SK-N-SH (cell line): ENCODE data around the gene PPP1R37. TPM values are rescaled to one million over a fixed set of nuclear protein-coding genes. Genes with fewer than 3 reads are reported as not detected.

Experiments used
- CTCF ChIA-PET: fragments of 300-600, 350-600 bp; formaldehyde crosslinking; extraction: SDS; loops from one replicate; lab custom pipeline; 2021; lab: Yijun Ruan, JAX
- POLR2A ChIA-PET: fragments of 350-600 bp; sonication (Branson Sonifier 250); formaldehyde crosslinking; extraction: SDS; loops from one replicate; lab custom pipeline; 2020; ENCODE audit warnings: antibody characterized with exemption, inconsistent platforms; lab: Yijun Ruan, JAX
- DNase-seq: peaks from one replicate; pipeline ENCODE4 v3.0.0; 2012
- H2AFZ ChIP-seq: fragments of 200-600 bp; sonication (generic); 2 replicates; pipeline ENCODE4 v1.8.1; 2016; ENCODE audit warnings: antibody characterized with exemption, mild to moderate bottlenecking, low read depth
- H3F3A ChIP-seq: fragments of 200-600 bp; sonication (generic); replicated peaks from 2 replicates; pipeline ENCODE3; 2016; ENCODE audit warnings: antibody characterized with exemption, mild to moderate bottlenecking; ENCODE audit not compliant: insufficient read depth
- H3K27ac ChIP-seq, 2 experiments: fragments of 200-500 bp in 1 of 2; fragments of 200-600 bp in 1 of 2; sonication (Bioruptor generic) in 1 of 2; sonication (generic), shearing (Covaris generic) in 1 of 2; 2 replicates each; pipeline versions ENCODE4 v1.5.1 to v1.6.1; 2014 to 2016; ENCODE audit warnings: low read depth in 2 of 2, inconsistent platforms in 1 of 2, low read length in 1 of 2, mild to moderate bottlenecking in 1 of 2, mixed read lengths in 1 of 2
- H3K27me3 ChIP-seq: fragments of 200-600 bp; sonication (generic), shearing (Covaris generic); 2 replicates; pipeline ENCODE4 v1.6.1; 2016; ENCODE audit warnings: mixed run types; ENCODE audit not compliant: insufficient read depth
- H3K36me3 ChIP-seq, 2 experiments: fragments of 200-500 bp in 1 of 2; fragments of 200-600 bp in 1 of 2; sonication (Bioruptor generic) in 1 of 2; sonication (generic) in 1 of 2; replicated peaks in 1 of 2; 2 replicates each; pipeline versions ENCODE3 to v1.5.1; 2014 to 2016; ENCODE audit warnings: low read length in 1 of 2, mild to moderate bottlenecking in 1 of 2; ENCODE audit not compliant: insufficient read depth in 2 of 2, control insufficient read depth in 1 of 2
- H3K4me1 ChIP-seq, 2 experiments: fragments of 200-500 bp in 1 of 2; fragments of 200-600 bp in 1 of 2; sonication (Bioruptor generic) in 1 of 2; sonication (generic), shearing (Covaris generic) in 1 of 2; 2 replicates each; pipeline versions ENCODE4 v1.5.1 to v1.6.1; 2014 to 2016; ENCODE audit warnings: low read depth in 1 of 2, low read length in 1 of 2, mixed run types in 1 of 2; ENCODE audit not compliant: insufficient read depth in 2 of 2, control insufficient read depth in 1 of 2
- H3K4me2 ChIP-seq: fragments of 200-600 bp; sonication (generic), shearing (Covaris generic); 2 replicates; pipeline ENCODE4 v1.6.1; 2017; ENCODE audit warnings: mixed run types
- H3K4me3 ChIP-seq, 2 experiments: fragments of 200-500 bp in 1 of 2; fragments of 200-600 bp in 1 of 2; sonication (Bioruptor generic) in 1 of 2; sonication (generic), shearing (Covaris generic) in 1 of 2; 2 replicates each; pipeline versions ENCODE4 v1.5.1 to v1.8.1; 2014 to 2016; ENCODE audit warnings: low read depth in 2 of 2, inconsistent platforms in 1 of 2, low read length in 1 of 2, mild to moderate bottlenecking in 1 of 2, mixed read lengths in 1 of 2, moderate library complexity in 1 of 2
- H3K79me2 ChIP-seq: fragments of 200-600 bp; sonication (generic); 2 replicates; pipeline ENCODE4 v1.8.1; 2017; ENCODE audit warnings: mild to moderate bottlenecking; ENCODE audit not compliant: insufficient read depth
- H3K9ac ChIP-seq: fragments of 200-600 bp; sonication (generic); 2 replicates; pipeline ENCODE4 v1.6.1; 2017; ENCODE audit warnings: mixed run types
- H3K9me2 ChIP-seq: fragments of 200-600 bp; sonication (generic); 2 replicates; pipeline ENCODE4 v1.6.1; 2017; ENCODE audit warnings: mixed run types
- H3K9me3 ChIP-seq: fragments of 200-600 bp; sonication (generic); 2 replicates; pipeline ENCODE4 v1.6.1; 2017; ENCODE audit warnings: mixed run types, mild to moderate bottlenecking, moderate library complexity
- H4K20me1 ChIP-seq: fragments of 200-600 bp; sonication (generic); 2 replicates; pipeline ENCODE4 v1.6.1; 2017; ENCODE audit warnings: mild to moderate bottlenecking, mixed run types; ENCODE audit not compliant: insufficient read depth
- CHD2 ChIP-seq: fragments of 150-350 bp; IDR thresholded peaks from 2 replicates; pipeline ENCODE4 v1.6.1; 2018; ENCODE audit warnings: low read length; ENCODE audit not compliant: partially characterized antibody
- CTCF ChIP-seq: fragments of 200-600 bp; sonication (generic); IDR thresholded peaks from 2 replicates; pipeline ENCODE4 v1.6.1; 2017; ENCODE audit warnings: antibody characterized with exemption, mild to moderate bottlenecking, moderate library complexity
- ELF1 ChIP-seq: IDR thresholded peaks from 2 replicates; pipeline ENCODE4 v1.4.0; 2012
- EZH2phosphoT487 ChIP-seq: fragments of 200-600 bp; sonication (generic); IDR thresholded peaks from 2 replicates; pipeline ENCODE4 v1.6.1; 2017; ENCODE audit warnings: low read depth, mixed run types, mild to moderate bottlenecking, antibody characterized with exemption, moderate library complexity, borderline replicate concordance
- FOXJ3 ChIP-seq: sonication (generic); formaldehyde crosslinking; IDR thresholded peaks from 2 replicates; pipeline ENCODE4 v1.5.1; 2020; ENCODE audit warnings: mild to moderate bottlenecking, missing genetic modification reagents
- GABPA ChIP-seq: IDR thresholded peaks from 2 replicates; pipeline ENCODE4 v1.4.0; 2012; ENCODE audit warnings: low read depth, mild to moderate bottlenecking
- GATA2 ChIP-seq: sonication (generic); formaldehyde crosslinking; IDR thresholded peaks from 2 replicates; pipeline ENCODE4 v1.5.0; 2020; ENCODE audit warnings: mild to moderate bottlenecking, missing genetic modification reagents
- JUND ChIP-seq: IDR thresholded peaks from 2 replicates; pipeline ENCODE4 v1.4.0; 2012
- NFIC ChIP-seq: IDR thresholded peaks from 2 replicates; pipeline ENCODE4 v1.4.0; 2012; ENCODE audit warnings: borderline replicate concordance
- PBX3 ChIP-seq: IDR thresholded peaks from 2 replicates; pipeline ENCODE4; 2012
- RAD21 ChIP-seq: IDR thresholded peaks from 2 replicates; pipeline ENCODE4 v1.6.1; 2012; ENCODE audit warnings: mild to moderate bottlenecking, low read length
- RCOR1 ChIP-seq: fragments of 150-350 bp; IDR thresholded peaks from 2 replicates; pipeline ENCODE4 v1.6.1; 2017; ENCODE audit warnings: antibody characterized with exemption, low read length
- REST ChIP-seq: IDR thresholded peaks from 2 replicates; pipeline ENCODE4 v1.6.1; 2012; ENCODE audit warnings: mild to moderate bottlenecking, low read depth, low read length, moderate library complexity
- RFX5 ChIP-seq: IDR thresholded peaks from 2 replicates; pipeline ENCODE4 v1.6.1; 2012; ENCODE audit warnings: mild to moderate bottlenecking, improper control_type of control experiment, low read length
- TEAD4 ChIP-seq: IDR thresholded peaks from 2 replicates; pipeline ENCODE4 v1.4.0; 2012; ENCODE audit warnings: mild to moderate bottlenecking, borderline replicate concordance; ENCODE audit not compliant: insufficient read depth
- YY1 ChIP-seq: IDR thresholded peaks from 2 replicates; pipeline ENCODE4 v1.4.0; 2012; ENCODE audit warnings: low read depth, mild to moderate bottlenecking
- ZBTB33 ChIP-seq: IDR thresholded peaks from 2 replicates; pipeline ENCODE4 v1.4.0; 2012; ENCODE audit warnings: low read depth, borderline replicate concordance
- WGBS: methylation state at CpG from one replicate; pipeline ENCODE4 v1.1.6; 2017; ENCODE audit warnings: low lambda C conversion rate; 5-methylcytosine and 5-hydroxymethylcytosine counted together
- polyA plus RNA-seq, 3 experiments: library from polyadenylated mRNA; depleted of rRNA; stranded (reverse); fragments of >200 nt; gene quantifications; 2 replicates each; pipeline ENCODE4 v1.2.3, GENCODE V29; 2012

The PPP1R37 gene
- polyA plus RNA-seq, 1 of the 3 experiments (the other 2 are of a cell fraction): 24.4 TPM

- Histone ChIP-seq H3K9ac (no peak overlapping the region), H3K9me2 (no peaks in the 10 kb centered on the region), H2AFZ (no peak overlapping the region), H3K4me3 (no peak overlapping the region)
- POLR2A ChIA-PET: no interaction called here
- no peak for DNase-seq
- TF ChIP-seq RAD21 (no peak), JUND (no peak), FOXJ3 (CRISPR knock-in tag) (no peak), ZBTB33 (no peak), YY1 (no peak), TEAD4 (no peak), RCOR1 (no peak)
- TF ChIP-seq, all 33 proteins: peak for 0
- Histone ChIP-seq H3K27ac (no peak overlapping the region), H3K9me3 (no peaks in the 10 kb centered on the region), H3K79me2 (no peaks in the 10 kb centered on the region), H3K36me3 (no peaks in the 10 kb centered on the region), H3F3A (no peaks in the 10 kb centered on the region), H4K20me1 (no peaks in the 10 kb centered on the region), H3K27me3 (no peaks in the 10 kb centered on the region), H3K4me2 (no peak overlapping the region), H3K4me1 (no peaks in the 10 kb centered on the region)
- CTCF ChIA-PET: interaction anchor here (1.1 kb wide), 1 partner anchor 169 kb away, joined by 3 read pairs; no protein-coding TSS in a partner anchor
- WGBS: 90% methylated on average over 5 of the region's 10 CpGs
Measured at GRCh38 chr19:45169602-45170001, 76.6 kb downstream of the PPP1R37 start.

GRCh38 chr19:45170146-45171106 is 77.4 kb downstream of the PPP1R37 start:
- no peaks in the 10 kb centered on the region for H4K20me1 ChIP-seq
- H3K36me3 ChIP-seq: no peaks in the 10 kb centered on the region
- H3K9ac ChIP-seq: no peak overlapping the region
- no peak overlapping the region for H3K4me2 ChIP-seq
- H2AFZ ChIP-seq: no peak overlapping the region
- no peaks in the 10 kb centered on the region for H3F3A ChIP-seq
- H3K27ac ChIP-seq: no peak overlapping the region
- H3K9me2 ChIP-seq: no peaks in the 10 kb centered on the region
- ChIA-PET CTCF (interaction anchor here (0.5 to 1.1 kb wide), 3 partner anchors 168 to 466 kb away, joined by 3 read pairs; no protein-coding TSS in a partner anchor), POLR2A (no interaction called here)
- no peaks in the 10 kb centered on the region for H3K79me2 ChIP-seq
- no peak overlapping the region for H3K4me3 ChIP-seq
- DNase-seq: no peak
- 77% methylated on average over 19 of the region's 21 CpGs for WGBS
- no peaks in the 10 kb centered on the region for H3K27me3 ChIP-seq
- H3K9me3 ChIP-seq: no peaks in the 10 kb centered on the region
- no peaks in the 10 kb centered on the region for H3K4me1 ChIP-seq
- TF ChIP-seq PBX3 (no peak), FOXJ3 (CRISPR knock-in tag) (no peak), GABPA (no peak), REST (no peak), RFX5 (no peak), CHD2 (no peak), CTCF (no peak), NFIC (no peak), RAD21 (no peak), GATA2 (CRISPR knock-in tag) (no peak), EZH2phosphoT487 (no peak), ELF1 (no peak)
